PFSK-1 (cell line): ENCODE measurements around the gene RSPH1. TPM values are rescaled to one million over a fixed set of nuclear protein-coding genes. Genes with fewer than 3 reads are reported as not detected.

Experiments
- FOXP2 ChIP-seq: optimal IDR thresholded peaks from 2 replicates; pipeline ENCODE3; 2011; ENCODE audit warnings: borderline replicate concordance, control low read depth, inconsistent platforms; ENCODE audit not compliant: insufficient read depth; ENCODE audit errors: extremely low read length, extremely low read depth
- POLR2AphosphoS5 ChIP-seq: IDR thresholded peaks from 2 replicates; pipeline ENCODE4 v1.6.1; 2012; ENCODE audit warnings: low read depth, mild to moderate bottlenecking, control low read depth, low read length, moderate library complexity
- SIN3A ChIP-seq: IDR thresholded peaks from 2 replicates; pipeline ENCODE4 v1.6.1; 2012; ENCODE audit warnings: mild to moderate bottlenecking, low read length, moderate library complexity, borderline replicate concordance; ENCODE audit not compliant: insufficient read depth
- TAF1 ChIP-seq: IDR thresholded peaks from 2 replicates; pipeline ENCODE4 v1.6.1; 2012; ENCODE audit warnings: low read length, control low read depth, borderline replicate concordance; ENCODE audit not compliant: insufficient read depth
- polyA plus RNA-seq: library from polyadenylated mRNA; unstranded; fragments of >200 nt; gene quantifications from one replicate; pipeline ENCODE4 v1.2.1, GENCODE V29; 2012; ENCODE audit warnings: low read depth, missing spikeins; ENCODE audit not compliant: insufficient read length
- TF ChIP-seq, protein P1 (sequence below), 2 experiments: IDR thresholded peaks; 2 replicates each; pipeline versions ENCODE4 v1.6.1 to v1.8.0; 2011 to 2012; ENCODE audit warnings: low read depth in 2 of 2, low read length in 2 of 2, control low read depth in 1 of 2, inconsistent platforms in 1 of 2, mild to moderate bottlenecking in 1 of 2, moderate library complexity in 1 of 2; ENCODE audit not compliant: insufficient read depth in 1 of 2

The RSPH1 gene
- not detected for polyA plus RNA-seq

DNA sequence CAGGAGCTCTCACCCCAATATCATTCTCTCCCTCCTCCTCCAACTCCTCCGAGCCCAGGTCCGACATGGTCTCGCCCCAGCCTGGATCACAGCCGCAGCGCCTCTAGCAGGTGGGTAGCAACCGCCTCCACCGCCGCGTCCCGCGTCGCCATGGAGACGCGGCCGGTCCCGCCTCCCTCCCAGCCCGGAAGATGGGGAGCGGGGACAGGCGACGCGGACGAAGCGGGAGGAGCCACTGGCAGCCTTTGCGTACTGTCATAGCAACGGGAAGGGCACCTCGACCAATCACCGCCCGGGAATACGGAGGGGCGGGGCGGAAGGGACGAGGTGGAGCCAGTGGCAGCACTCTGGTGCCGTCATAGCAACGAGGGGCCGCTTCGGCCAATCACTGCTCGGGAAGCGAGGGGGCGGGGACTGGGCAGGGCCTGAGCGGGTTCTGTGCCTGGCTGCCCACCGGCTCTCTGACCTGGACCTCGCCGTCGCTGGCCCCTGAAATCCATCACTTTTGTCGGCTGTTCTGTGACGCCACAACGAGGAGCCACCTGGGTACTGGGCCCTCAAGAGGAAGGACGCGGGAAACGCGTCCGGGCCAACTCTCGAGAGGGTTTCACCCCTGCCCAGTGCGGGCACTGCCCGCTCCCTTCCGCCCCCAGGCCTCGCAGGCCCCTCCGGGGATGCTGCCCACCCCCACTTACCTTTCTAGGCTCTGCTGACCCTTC is at the start of gene RSPH1:
RSPH1 (minus strand) TSS at position 105 of the 719 bp plus-strand sequence; CDS start at position 67, 38 bp downstream.
- TF ChIP-seq TAF1 (no peak), SIN3A (no peak), FOXP2 (peak; percentile 51)

DNA sequence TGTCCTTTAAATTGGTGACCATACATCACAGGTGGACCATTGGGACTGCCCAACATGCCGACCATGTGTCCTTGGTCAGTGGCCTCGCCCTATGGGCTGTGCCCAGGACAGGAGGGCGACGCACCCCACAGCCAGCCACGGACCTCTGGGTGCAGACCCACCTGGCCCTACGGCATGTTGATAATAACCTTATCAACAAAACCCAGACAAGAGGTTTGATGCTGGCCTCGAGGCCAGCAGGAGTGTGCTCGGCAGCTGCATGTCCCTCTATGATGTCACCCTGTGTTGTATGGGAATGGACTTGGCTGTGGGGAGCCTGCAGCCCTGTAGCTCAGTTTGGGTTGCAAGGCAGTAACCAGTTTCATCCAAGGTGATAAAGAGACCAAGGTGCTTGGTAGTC is 49.7 kb upstream of the RSPH1 start:
- TF ChIP-seq SIN3A: no peak
- no peak for TF ChIP-seq POLR2AphosphoS5
- no peak for TF ChIP-seq FOXP2
- no peak for TF ChIP-seq TAF1
- TF ChIP-seq, protein P1, sequence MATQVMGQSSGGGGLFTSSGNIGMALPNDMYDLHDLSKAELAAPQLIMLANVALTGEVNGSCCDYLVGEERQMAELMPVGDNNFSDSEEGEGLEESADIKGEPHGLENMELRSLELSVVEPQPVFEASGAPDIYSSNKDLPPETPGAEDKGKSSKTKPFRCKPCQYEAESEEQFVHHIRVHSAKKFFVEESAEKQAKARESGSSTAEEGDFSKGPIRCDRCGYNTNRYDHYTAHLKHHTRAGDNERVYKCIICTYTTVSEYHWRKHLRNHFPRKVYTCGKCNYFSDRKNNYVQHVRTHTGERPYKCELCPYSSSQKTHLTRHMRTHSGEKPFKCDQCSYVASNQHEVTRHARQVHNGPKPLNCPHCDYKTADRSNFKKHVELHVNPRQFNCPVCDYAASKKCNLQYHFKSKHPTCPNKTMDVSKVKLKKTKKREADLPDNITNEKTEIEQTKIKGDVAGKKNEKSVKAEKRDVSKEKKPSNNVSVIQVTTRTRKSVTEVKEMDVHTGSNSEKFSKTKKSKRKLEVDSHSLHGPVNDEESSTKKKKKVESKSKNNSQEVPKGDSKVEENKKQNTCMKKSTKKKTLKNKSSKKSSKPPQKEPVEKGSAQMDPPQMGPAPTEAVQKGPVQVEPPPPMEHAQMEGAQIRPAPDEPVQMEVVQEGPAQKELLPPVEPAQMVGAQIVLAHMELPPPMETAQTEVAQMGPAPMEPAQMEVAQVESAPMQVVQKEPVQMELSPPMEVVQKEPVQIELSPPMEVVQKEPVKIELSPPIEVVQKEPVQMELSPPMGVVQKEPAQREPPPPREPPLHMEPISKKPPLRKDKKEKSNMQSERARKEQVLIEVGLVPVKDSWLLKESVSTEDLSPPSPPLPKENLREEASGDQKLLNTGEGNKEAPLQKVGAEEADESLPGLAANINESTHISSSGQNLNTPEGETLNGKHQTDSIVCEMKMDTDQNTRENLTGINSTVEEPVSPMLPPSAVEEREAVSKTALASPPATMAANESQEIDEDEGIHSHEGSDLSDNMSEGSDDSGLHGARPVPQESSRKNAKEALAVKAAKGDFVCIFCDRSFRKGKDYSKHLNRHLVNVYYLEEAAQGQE (IDR thresholded peaks at IDR 0.05; ENCODE audit: insufficient read depth in 1 of 2, low read depth in 2 of 2, low read length in 2 of 2): no peak

DNA sequence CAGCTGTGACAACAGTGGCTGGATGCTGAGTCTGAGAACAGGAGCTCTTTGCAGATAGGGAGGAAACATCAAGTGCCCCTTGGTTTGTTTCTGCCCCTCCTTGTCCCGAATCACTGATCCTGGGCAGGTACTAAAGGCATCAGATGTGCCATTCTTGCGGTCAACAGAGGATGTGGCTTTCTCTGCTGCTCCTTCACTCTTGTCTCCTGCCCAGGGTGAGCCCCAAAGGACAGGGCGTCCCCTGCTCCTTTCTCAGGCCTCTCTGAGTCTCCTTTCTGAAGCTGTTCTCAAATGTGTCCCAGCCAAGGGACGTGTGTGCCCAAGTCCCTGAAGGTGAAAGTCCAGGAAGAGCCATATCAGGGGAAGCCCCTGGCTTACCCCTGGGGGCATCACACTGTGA is 49.3 kb upstream of the RSPH1 start:
- TF ChIP-seq SIN3A (no peak), TAF1 (no peak), FOXP2 (no peak), POLR2AphosphoS5 (no peak)
- TF ChIP-seq, protein P1 (IDR thresholded peaks at IDR 0.05; ENCODE audit: insufficient read depth in 1 of 2, low read depth in 2 of 2, low read length in 2 of 2): no peak

DNA sequence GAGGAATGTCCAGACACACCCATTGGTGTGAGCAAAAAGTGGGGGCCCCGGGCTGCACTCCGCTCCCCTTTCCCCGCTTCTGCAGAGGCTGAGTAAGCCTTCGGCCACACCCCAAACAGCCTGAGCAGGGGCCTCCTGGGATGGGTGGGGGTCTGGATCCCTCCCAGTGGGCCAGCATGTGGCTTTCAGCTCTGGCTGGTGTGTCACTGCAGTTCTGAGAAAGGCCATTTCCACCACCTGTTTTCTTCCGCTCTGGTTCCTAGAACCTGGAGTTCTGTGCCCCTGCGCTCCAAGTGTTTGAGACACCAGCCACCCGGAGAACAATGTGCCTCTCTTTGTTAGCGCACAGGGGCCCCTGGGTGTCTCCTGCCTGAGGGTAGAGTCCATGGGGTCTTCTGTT is 48.5 kb upstream of the RSPH1 start:
- TF ChIP-seq, protein P1 (IDR thresholded peaks at IDR 0.05; ENCODE audit: insufficient read depth in 1 of 2, low read depth in 2 of 2, low read length in 2 of 2): no peak
- TF ChIP-seq POLR2AphosphoS5 (no peak), FOXP2 (no peak), SIN3A (no peak), TAF1 (no peak)

DNA sequence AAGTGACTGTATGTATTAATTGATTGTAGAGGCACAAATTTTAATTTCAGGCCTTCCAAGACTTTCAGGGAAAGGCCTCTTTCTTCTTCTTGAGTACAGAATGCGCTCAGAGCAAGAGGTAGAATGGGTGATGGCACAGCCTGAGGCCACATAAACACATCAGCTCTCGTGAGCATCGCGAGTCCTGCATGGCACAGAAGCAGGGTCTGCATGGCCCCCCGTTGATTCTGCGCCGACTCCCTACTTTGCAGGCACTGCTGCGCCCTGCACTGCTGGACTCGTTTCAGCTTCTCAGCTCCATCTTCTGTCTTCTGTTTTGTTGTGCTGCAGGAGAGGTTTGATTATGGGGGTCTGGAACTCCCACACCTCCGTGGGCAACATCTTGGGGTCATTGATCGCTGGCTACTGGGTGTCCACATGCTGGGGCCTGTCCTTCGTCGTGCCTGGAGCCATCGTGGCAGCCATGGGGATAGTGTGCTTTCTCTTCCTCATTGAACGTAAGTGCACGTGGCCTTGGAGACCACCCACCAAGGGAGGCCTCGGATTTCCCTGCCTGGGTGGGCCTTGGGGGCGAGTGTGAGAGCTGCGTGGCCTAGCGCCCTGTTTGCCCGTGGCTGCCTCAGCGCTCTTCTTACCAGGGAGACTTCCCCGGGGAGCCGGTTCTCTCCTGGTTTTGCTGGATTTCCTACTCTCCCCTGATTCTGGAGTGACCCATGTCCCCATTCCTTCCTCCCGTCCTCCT is 47.3 kb upstream of the RSPH1 start:
- no peak for TF ChIP-seq POLR2AphosphoS5
- TF ChIP-seq, protein P1 (IDR thresholded peaks at IDR 0.05; ENCODE audit: insufficient read depth in 1 of 2, low read depth in 2 of 2, low read length in 2 of 2): no peak
- no peak for TF ChIP-seq SIN3A
- TF ChIP-seq TAF1: no peak
- TF ChIP-seq FOXP2: no peak
